ENCODE data around the gene VPREB3. TPM values are rescaled to one million over a fixed set of nuclear protein-coding genes. Genes with fewer than 3 reads are reported as not detected.

Gene VPREB3
- total RNA-seq, 2 experiments from 2014 or later: 0.80 TPM; not detected in 1

GRCh38 chr22:23773483-23774113 lies 19.4 kb upstream of the VPREB3 start:
- Mint-ChIP-seq H3K27ac (no peak overlapping the region), H3K36me3 (ENCODE audit: low read depth) (no peaks in the 10 kb centered on the region), H3K4me3 (peak overlapping the region; percentile 27), H3K4me1 (peaks cover 10% of the 10 kb centered on the region), H3K27me3 (peaks cover 3% of the 10 kb centered on the region), H3K9me3 (ENCODE audit: low read depth) (no peaks in the 10 kb centered on the region)
- POLR2A ChIA-PET: no interaction called here
- no peak for DNase-seq
- ATAC-seq: no peak
- CTCF ChIA-PET: interaction anchor here (1.1 kb wide), 1 partner anchor 75 kb away, joined by 3 read pairs; no protein-coding TSS in a partner anchor
- intact Hi-C loops (cut with DNase I, micrococcal nuclease): no loop called here

- H3K27ac Mint-ChIP-seq: no peak within 1 kb of the TSS
- intact Hi-C loops (cut with DNase I, micrococcal nuclease): loop anchor here in 1 of 2 experiments (1.0 kb wide), 1 partner anchor 14 kb away; no protein-coding TSS in a partner anchor
- H3K27me3 Mint-ChIP-seq: peaks cover 3% of the 10 kb centered on the region
- ATAC-seq: peak; percentile 54
- no peaks in the 10 kb centered on the region for H3K36me3 Mint-ChIP-seq (ENCODE audit: low read depth)
- POLR2A ChIA-PET: interaction anchor here (0.6 kb wide), 1 partner anchor 14 kb away, joined by 3 read pairs; the partner anchor contains the start of gene SMARCB1
- peaks cover 10% of the 10 kb centered on the region for H3K4me1 Mint-ChIP-seq
- peak; percentile 74 for DNase-seq
- H3K4me3 Mint-ChIP-seq: peak within 1 kb of the TSS; percentile 53
- CTCF ChIA-PET: interaction anchor here (1.1 kb wide), 1 partner anchor 75 kb away, joined by 3 read pairs; no protein-coding TSS in a partner anchor
- no peaks in the 10 kb centered on the region for H3K9me3 Mint-ChIP-seq (ENCODE audit: low read depth)
These were observed 18.6 kb upstream of the VPREB3 start, which contains the start of gene MMP11 for GRCh38 chr22:23772649-23773473. TSS of gene MMP11 (plus strand) at chr22:23772849. CDS start at chr22:23772871, 22 bp downstream.

- H3K9me3 Mint-ChIP-seq (ENCODE audit: low read depth): no peaks in the 10 kb centered on the region
- peaks cover 10% of the 10 kb centered on the region for H3K4me1 Mint-ChIP-seq
- H3K27ac Mint-ChIP-seq: no peak overlapping the region
- peak overlapping the region; percentile 53 for H3K4me3 Mint-ChIP-seq
- ChIA-PET POLR2A (interaction anchor here (0.6 kb wide), 1 partner anchor 14 kb away, joined by 3 read pairs; the partner anchor contains the start of gene SMARCB1), CTCF (interaction anchor here (1.1 kb wide), 1 partner anchor 76 kb away, joined by 3 read pairs; no protein-coding TSS in a partner anchor)
- no peaks in the 10 kb centered on the region for H3K36me3 Mint-ChIP-seq (ENCODE audit: low read depth)
- ATAC-seq: no peak
- no peak for DNase-seq
- intact Hi-C loops (cut with DNase I, micrococcal nuclease): loop anchor here in 1 of 2 experiments (1.0 kb wide), 1 partner anchor 15 kb away; no protein-coding TSS in a partner anchor
- H3K27me3 Mint-ChIP-seq: peaks cover 3% of the 10 kb centered on the region
These were observed 18.1 kb upstream of the VPREB3 start for GRCh38 chr22:23772315-23772648.

GRCh38 chr22:23769321-23769965 lies 15.2 kb upstream of the VPREB3 start:
- ATAC-seq (no peak), DNase-seq (no peak)
- Mint-ChIP-seq H3K27ac (no peak overlapping the region), H3K36me3 (ENCODE audit: low read depth) (peaks cover 12% of the 10 kb centered on the region), H3K4me1 (peaks cover 25% of the 10 kb centered on the region), H3K9me3 (ENCODE audit: low read depth) (no peaks in the 10 kb centered on the region), H3K4me3 (no peak overlapping the region), H3K27me3 (peaks cover 3% of the 10 kb centered on the region)
- POLR2A ChIA-PET: no interaction called here
- CTCF ChIA-PET: interaction anchor here (0.6 to 3.9 kb wide), 5 partner anchors 20 to 88 kb away, joined by 3 to 28 read pairs (median 3); partner anchors contain the start of gene SLC2A11
- intact Hi-C loops (cut with DNase I, micrococcal nuclease): loop anchor here (5.0 kb wide), 4 partner anchors 78 to 227 kb away; no protein-coding TSS in a partner anchor

GRCh38 chr22:23767673-23768548 lies 13.7 kb upstream of the VPREB3 start, which contains the start of gene CHCHD10:
TSS of gene CHCHD10 (minus strand) at chr22:23767972. CDS start at chr22:23767874, 98 bp downstream.
- Mint-ChIP-seq H3K36me3 (ENCODE audit: low read depth) (peaks cover 15% of the 10 kb centered on the region), H3K4me3 (peak within 1 kb of the TSS; percentile 75), H3K9me3 (ENCODE audit: low read depth) (no peaks in the 10 kb centered on the region), H3K27me3 (no peaks in the 10 kb centered on the region), H3K27ac (peak within 1 kb of the TSS; percentile 72), H3K4me1 (peaks cover 36% of the 10 kb centered on the region)
- intact Hi-C loops (cut with DNase I, micrococcal nuclease): loop anchor here (1.0 to 5.0 kb wide), 10 partner anchors 17 to 229 kb away; partner anchors contain the start of genes DERL3 (in 1 of the 2), MIF (in 1 of the 2) and ZNF70 (in 1 of the 2)
- ChIA-PET POLR2A (no interaction called here), CTCF (interaction anchor here (1.1 to 3.9 kb wide), 3 partner anchors 9 to 127 kb away, joined by 3 to 28 read pairs (median 3); partner anchors contain the start of gene MIF)
- DNase-seq: peak; percentile 87
- ATAC-seq: peak; percentile 66

- intact Hi-C loops (cut with DNase I, micrococcal nuclease): loop anchor here (1.0 to 5.0 kb wide), 9 partner anchors 16 to 228 kb away; partner anchors contain the start of genes DERL3 (in 1 of the 2), MIF (in 1 of the 2) and ZNF70 (in 1 of the 2)
- CTCF ChIA-PET: interaction anchor here (1.1 to 1.4 kb wide), 3 partner anchors 10 to 127 kb away, joined by 3 to 4 read pairs (median 3); partner anchors contain the start of gene MIF
- peak overlapping the region; percentile 26 for H3K27ac Mint-ChIP-seq
- no peak for ATAC-seq
- H3K4me1 Mint-ChIP-seq: peaks cover 39% of the 10 kb centered on the region
- POLR2A ChIA-PET: interaction anchor here (1.1 kb wide), 1 partner anchor 18 kb away, joined by 5 read pairs; no protein-coding TSS in a partner anchor
- peaks cover 15% of the 10 kb centered on the region for H3K36me3 Mint-ChIP-seq (ENCODE audit: low read depth)
- peak overlapping the region; percentile 75 for H3K4me3 Mint-ChIP-seq
- no peaks in the 10 kb centered on the region for H3K27me3 Mint-ChIP-seq
- no peak for DNase-seq
- H3K9me3 Mint-ChIP-seq (ENCODE audit: low read depth): no peaks in the 10 kb centered on the region
These were observed 13.1 kb upstream of the VPREB3 start for GRCh38 chr22:23767303-23767672.

GRCh38 chr22:23764899-23765881 lies 11.0 kb upstream of the VPREB3 start:
- peaks cover 34% of the 10 kb centered on the region for H3K4me1 Mint-ChIP-seq
- H3K4me3 Mint-ChIP-seq: no peak overlapping the region
- intact Hi-C loops (cut with DNase I, micrococcal nuclease): loop anchor here (2.0 to 5.0 kb wide), 5 partner anchors 14 to 223 kb away; partner anchors contain the start of gene ZNF70 (in 1 of the 2)
- DNase-seq (no peak), ATAC-seq (no peak)
- peaks cover 15% of the 10 kb centered on the region for H3K36me3 Mint-ChIP-seq (ENCODE audit: low read depth)
- no peaks in the 10 kb centered on the region for H3K9me3 Mint-ChIP-seq (ENCODE audit: low read depth)
- ChIA-PET CTCF (interaction anchor here (1.0 kb wide), 1 partner anchor 87 kb away, joined by 3 read pairs; no protein-coding TSS in a partner anchor), POLR2A (no interaction called here)
- H3K27ac Mint-ChIP-seq: peak overlapping the region; percentile 42
- no peaks in the 10 kb centered on the region for H3K27me3 Mint-ChIP-seq

- H3K36me3 Mint-ChIP-seq (ENCODE audit: low read depth): peaks cover 15% of the 10 kb centered on the region
- ChIA-PET POLR2A (no interaction called here), CTCF (interaction anchor here (0.6 kb wide), 1 partner anchor 270 kb away, joined by 3 read pairs; no protein-coding TSS in a partner anchor)
- peaks cover 34% of the 10 kb centered on the region for H3K4me1 Mint-ChIP-seq
- no peaks in the 10 kb centered on the region for H3K9me3 Mint-ChIP-seq (ENCODE audit: low read depth)
- ATAC-seq (no peak), DNase-seq (no peak)
- H3K27me3 Mint-ChIP-seq: no peaks in the 10 kb centered on the region
- no peak overlapping the region for H3K27ac Mint-ChIP-seq
- intact Hi-C loops (cut with DNase I, micrococcal nuclease): loop anchor here in 1 of 2 experiments (2.0 kb wide), 1 partner anchor 13 kb away; the partner anchor contains the start of gene ZNF70
- peak overlapping the region; percentile 43 for H3K4me3 Mint-ChIP-seq
These were observed 9.7 kb upstream of the VPREB3 start for GRCh38 chr22:23763954-23764353.

GRCh38 chr22:23763579-23763945 lies 9.3 kb upstream of the VPREB3 start:
- Mint-ChIP-seq H3K9me3 (ENCODE audit: low read depth) (no peaks in the 10 kb centered on the region), H3K4me1 (peaks cover 34% of the 10 kb centered on the region), H3K36me3 (ENCODE audit: low read depth) (peaks cover 15% of the 10 kb centered on the region), H3K27me3 (no peaks in the 10 kb centered on the region), H3K4me3 (peak overlapping the region; percentile 43), H3K27ac (peak overlapping the region; percentile 55)
- peak; percentile 63 for DNase-seq
- peak; percentile 18 for ATAC-seq
- POLR2A ChIA-PET: no interaction called here
- CTCF ChIA-PET: interaction anchor here (0.6 kb wide), 1 partner anchor 269 kb away, joined by 3 read pairs; no protein-coding TSS in a partner anchor
- intact Hi-C loops (cut with DNase I, micrococcal nuclease): no loop called here
